OCI-LY7 (cell line): ENCODE data around the gene ZHX3.

Source experiments
- CTCF ChIP-seq: fragments of 200-600 bp; sonication (generic); conservative IDR thresholded peaks from 2 replicates; pipeline ENCODE4 v1.5.1; 2014; ENCODE audit warnings: mild to moderate bottlenecking, antibody characterized with exemption, low read length, moderate library complexity, mixed read lengths
- EZH2phosphoT487 ChIP-seq: fragments of 200-600 bp; sonication (generic); IDR thresholded peaks from 2 replicates; pipeline ENCODE4 v1.6.1; 2018; ENCODE audit warnings: low read depth, borderline replicate concordance, mild to moderate bottlenecking, mixed run types, antibody characterized with exemption, low read length, moderate library complexity, mixed read lengths

- no peak for TF ChIP-seq CTCF
- no peak for TF ChIP-seq EZH2phosphoT487
Measured at GRCh38 chr20:41201760-41202159, 115.8 kb downstream of the ZHX3 start.
